Large intestine (tissue), 3 donors: ENCODE data around the gene UHRF1. TPM values are rescaled to one million over a fixed set of nuclear protein-coding genes. Genes with fewer than 3 reads are reported as not detected.

Experiments
- DNase-seq, 2 donors: peaks; one replicate each; pipeline versions ENCODE4 v3.0.0 to v3.0.0-alpha.2; 2013
- H3K27ac ChIP-seq: one replicate; pipeline ENCODE4 v1.5.1; 2013; ENCODE audit warnings: low read length
- H3K27me3 ChIP-seq: 2 replicates; pipeline ENCODE4 v1.6.1; 2013; ENCODE audit warnings: low read length; ENCODE audit not compliant: control insufficient read depth, insufficient read depth
- H3K36me3 ChIP-seq: 2 replicates; pipeline ENCODE4 v1.6.1; 2013; ENCODE audit warnings: low read length; ENCODE audit not compliant: control insufficient read depth, insufficient read depth
- H3K4me1 ChIP-seq: one replicate; pipeline ENCODE4 v1.6.1; 2013; ENCODE audit warnings: low read length; ENCODE audit not compliant: control insufficient read depth, insufficient read depth
- H3K4me3 ChIP-seq: one replicate; pipeline ENCODE4 v1.5.1; 2013; ENCODE audit warnings: low read length
- H3K9me3 ChIP-seq: one replicate; pipeline ENCODE4 v1.6.1; 2013; ENCODE audit warnings: mild to moderate bottlenecking, low read depth, low read length, moderate library complexity; ENCODE audit not compliant: control insufficient read depth
- WGBS: methylation state at CpG from one replicate; pipeline ENCODE4 v1.1.5; 2013; ENCODE audit warnings: low lambda C conversion rate; ENCODE audit not compliant: insufficient coverage; 5-methylcytosine and 5-hydroxymethylcytosine counted together
- polyA plus RNA-seq: library from polyadenylated mRNA; unstranded; fragments of 120-200 nt; gene quantifications from one replicate; pipeline ENCODE4 v1.2.1, GENCODE V29; 2013

UHRF1 gene
- polyA plus RNA-seq, 1 donor: 17.7 TPM

GRCh38 chr19:4957981-4958380, 48.7 kb downstream of the UHRF1 start:
- Histone ChIP-seq H3K27me3 (no peaks in the 10 kb centered on the region), H3K4me3 (no peak overlapping the region), H3K4me1 (no peaks in the 10 kb centered on the region), H3K27ac (no peak overlapping the region), H3K36me3 (peaks cover 12% of the 10 kb centered on the region), H3K9me3 (no peaks in the 10 kb centered on the region)
- WGBS: no CpG with 5 or more reads among the region's 8 CpGs
- no peak for DNase-seq

GRCh38 chr19:4962085-4962619, 52.9 kb downstream of the UHRF1 start:
- WGBS: no CpG with 5 or more reads among the region's 7 CpGs
- Histone ChIP-seq H3K4me3 (no peak overlapping the region), H3K27ac (no peak overlapping the region), H3K36me3 (peaks cover 5% of the 10 kb centered on the region), H3K9me3 (no peaks in the 10 kb centered on the region), H3K27me3 (no peaks in the 10 kb centered on the region), H3K4me1 (no peaks in the 10 kb centered on the region)
- DNase-seq: no peak

- no peak overlapping the region for H3K27ac ChIP-seq
- no peaks in the 10 kb centered on the region for H3K9me3 ChIP-seq
- DNase-seq: no peak
- WGBS: no CpG with 5 or more reads among the region's 6 CpGs
- H3K4me3 ChIP-seq: no peak overlapping the region
- H3K27me3 ChIP-seq: no peaks in the 10 kb centered on the region
- peaks cover 5% of the 10 kb centered on the region for H3K36me3 ChIP-seq
- peaks cover 2% of the 10 kb centered on the region for H3K4me1 ChIP-seq
These were observed 55.8 kb downstream of the UHRF1 start for GRCh38 chr19:4965061-4965460.

- H3K27me3 ChIP-seq: no peaks in the 10 kb centered on the region
- no peaks in the 10 kb centered on the region for H3K9me3 ChIP-seq
- no peak overlapping the region for H3K27ac ChIP-seq
- no CpG with 5 or more reads among the region's 6 CpGs for WGBS
- DNase-seq: no peak
- peaks cover 10% of the 10 kb centered on the region for H3K4me1 ChIP-seq
- H3K36me3 ChIP-seq: peaks cover 3% of the 10 kb centered on the region
- H3K4me3 ChIP-seq: no peak overlapping the region
These were observed 57.3 kb downstream of the UHRF1 start for GRCh38 chr19:4966591-4966990.

- no peaks in the 10 kb centered on the region for H3K27me3 ChIP-seq
These were observed 58.6 kb downstream of the UHRF1 start for GRCh38 chr19:4967738-4968461.

GRCh38 chr19:4968462-4969291, 59.4 kb downstream of the UHRF1 start, which contains the start of gene KDM4B:
TSS of gene KDM4B (plus strand) at chr19:4969113. CDS start at chr19:5032891, 63,778 bp downstream.
- Histone ChIP-seq H3K4me1 (peaks cover 17% of the 10 kb centered on the region), H3K9me3 (no peaks in the 10 kb centered on the region), H3K27me3 (no peaks in the 10 kb centered on the region), H3K36me3 (no peaks in the 10 kb centered on the region), H3K27ac (peak within 1 kb of the TSS; percentile 27), H3K4me3 (peak within 1 kb of the TSS; percentile 46)
- DNase-seq: peak; percentile 99 to 100
- no CpG with 5 or more reads among the region's 96 CpGs for WGBS

More at GRCh38 chr19:4967738-4968461, 58.6 kb downstream of the UHRF1 start:
- Histone ChIP-seq H3K4me3 (peak overlapping the region; percentile 24), H3K27ac (peak overlapping the region; percentile 27), H3K36me3 (no peaks in the 10 kb centered on the region), H3K4me1 (peaks cover 17% of the 10 kb centered on the region), H3K9me3 (no peaks in the 10 kb centered on the region)
- WGBS: no CpG with 5 or more reads among the region's 16 CpGs
- no peak for DNase-seq

- Histone ChIP-seq H3K27ac (no peak overlapping the region), H3K4me3 (peak overlapping the region; percentile 46), H3K9me3 (no peaks in the 10 kb centered on the region), H3K4me1 (peaks cover 17% of the 10 kb centered on the region), H3K36me3 (no peaks in the 10 kb centered on the region), H3K27me3 (no peaks in the 10 kb centered on the region)
- WGBS: no CpG with 5 or more reads among the region's 54 CpGs
- DNase-seq: no peak
These were observed 60.0 kb downstream of the UHRF1 start for GRCh38 chr19:4969292-4969771.

GRCh38 chr19:4969772-4970531, 60.7 kb downstream of the UHRF1 start:
- Histone ChIP-seq H3K9me3 (no peaks in the 10 kb centered on the region), H3K4me1 (peaks cover 17% of the 10 kb centered on the region), H3K27me3 (no peaks in the 10 kb centered on the region), H3K4me3 (peak overlapping the region; percentile 46), H3K36me3 (no peaks in the 10 kb centered on the region), H3K27ac (no peak overlapping the region)
- DNase-seq: peak in 1 of 2 donors; percentile 43
- WGBS: no CpG with 5 or more reads among the region's 25 CpGs

GRCh38 chr19:4970558-4971423, 61.5 kb downstream of the UHRF1 start:
- Histone ChIP-seq H3K27ac (no peak overlapping the region), H3K9me3 (no peaks in the 10 kb centered on the region), H3K4me1 (peaks cover 17% of the 10 kb centered on the region), H3K36me3 (no peaks in the 10 kb centered on the region), H3K4me3 (peak overlapping the region; percentile 46), H3K27me3 (no peaks in the 10 kb centered on the region)
- peak in 1 of 2 donors; percentile 34 for DNase-seq
- no CpG with 5 or more reads among the region's 31 CpGs for WGBS
